HG03342 (cell line): ENCODE measurements around the gene EGFL7.

Source experiments
- ATAC-seq: cut with Tn5 transposase; IDR thresholded peaks from one replicate; pipeline ENCODE4 v1.9.1; 2021; ENCODE audit warnings: mild to moderate bottlenecking, moderate library complexity; ENCODE audit not compliant: unreplicated experiment

The EGFL7 gene

GRCh38 chr9:136662656-136663581 is at the start of gene EGFL7:
EGFL7 (plus strand) TSS chr9:136662916; CDS start chr9:136668283, 5,367 bp downstream.
- ATAC-seq: no peak

DNA sequence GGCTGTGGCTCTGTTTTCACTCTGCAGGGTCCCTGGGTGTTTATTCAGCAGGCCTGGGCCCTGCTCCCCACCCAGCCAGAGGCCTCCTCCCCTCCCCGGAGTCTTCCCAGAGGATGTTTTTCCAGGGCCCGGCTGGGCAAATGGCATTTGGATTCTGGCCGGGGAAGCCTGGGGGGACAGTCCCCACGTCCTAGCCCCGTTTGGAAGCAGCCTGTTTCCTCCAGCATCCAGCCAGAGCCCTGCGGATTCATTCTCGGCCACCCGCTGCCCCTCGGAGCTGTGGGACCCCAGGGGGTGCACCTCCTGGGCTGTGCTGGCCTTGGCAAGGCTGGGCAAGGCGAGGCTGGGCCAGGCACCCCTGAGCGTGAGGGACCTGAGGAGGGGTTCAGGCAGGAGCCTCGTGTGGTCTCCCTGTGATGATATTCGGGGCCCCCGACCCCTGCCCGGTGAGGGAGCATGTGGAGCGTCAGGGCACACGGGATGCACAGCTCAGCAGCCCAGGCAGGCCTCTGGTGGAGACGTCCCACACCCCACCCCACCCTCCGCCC is 48.8 kb upstream of the EGFL7 start:
- no peak for ATAC-seq

DNA sequence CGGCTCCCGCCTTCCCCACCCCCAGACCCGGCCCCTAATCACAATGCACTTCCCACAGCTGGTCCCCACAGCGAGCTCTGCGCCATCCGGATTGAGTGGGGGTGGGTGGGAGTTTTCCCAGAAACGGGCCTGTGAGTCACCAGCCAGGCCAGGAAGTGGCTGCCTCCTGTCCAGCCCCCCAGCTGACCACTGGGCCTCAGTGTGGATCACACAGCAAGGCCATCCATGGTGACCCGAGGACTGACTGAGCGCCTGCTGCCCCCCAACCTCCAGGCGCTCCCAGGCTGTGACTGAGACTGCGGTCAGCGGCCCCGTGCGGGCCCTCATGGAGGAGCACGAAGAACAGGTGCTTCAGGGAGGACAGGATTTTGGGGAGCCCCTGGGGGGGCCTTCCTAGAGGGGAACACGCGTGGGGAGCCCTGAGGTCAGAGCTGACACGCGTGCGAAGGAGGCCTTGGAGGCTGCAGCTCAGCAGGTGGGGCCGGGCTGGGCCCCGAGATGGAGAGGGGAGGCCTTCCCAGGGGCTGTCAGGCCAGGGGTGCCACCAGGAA is 48.3 kb upstream of the EGFL7 start:
- no peak for ATAC-seq

DNA sequence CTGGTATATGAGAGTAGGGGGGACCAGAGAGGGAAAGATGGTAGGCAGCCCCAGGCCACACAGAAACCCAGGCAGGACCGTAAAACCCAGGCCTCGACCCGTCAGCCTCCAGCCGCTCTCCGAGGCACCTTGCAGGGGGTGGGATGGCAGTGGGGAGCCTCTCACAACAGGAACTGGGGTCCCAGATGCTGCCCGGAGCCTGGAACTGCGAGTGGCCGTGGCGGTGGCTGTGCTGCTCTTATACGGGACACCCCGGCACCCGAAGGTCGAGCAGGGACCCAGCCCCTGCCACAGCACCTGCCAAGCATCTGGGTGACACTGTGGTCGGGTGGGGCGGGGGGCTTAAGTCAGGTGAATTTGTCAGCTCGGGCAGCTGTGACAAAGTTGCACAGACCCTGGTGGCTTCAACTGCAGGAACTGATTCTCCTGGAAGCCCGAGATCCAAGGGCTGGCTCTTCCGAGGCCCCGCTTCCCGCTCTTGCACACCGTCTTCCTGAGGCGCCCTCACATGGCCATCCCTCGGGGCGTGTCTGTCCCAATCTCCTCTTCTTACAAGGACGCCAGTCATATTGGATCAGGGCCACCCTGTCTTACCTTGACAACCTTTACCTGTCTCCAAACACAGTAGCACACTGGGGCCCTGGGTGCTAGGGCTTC is 47.6 kb upstream of the EGFL7 start:
- ATAC-seq: no peak

DNA sequence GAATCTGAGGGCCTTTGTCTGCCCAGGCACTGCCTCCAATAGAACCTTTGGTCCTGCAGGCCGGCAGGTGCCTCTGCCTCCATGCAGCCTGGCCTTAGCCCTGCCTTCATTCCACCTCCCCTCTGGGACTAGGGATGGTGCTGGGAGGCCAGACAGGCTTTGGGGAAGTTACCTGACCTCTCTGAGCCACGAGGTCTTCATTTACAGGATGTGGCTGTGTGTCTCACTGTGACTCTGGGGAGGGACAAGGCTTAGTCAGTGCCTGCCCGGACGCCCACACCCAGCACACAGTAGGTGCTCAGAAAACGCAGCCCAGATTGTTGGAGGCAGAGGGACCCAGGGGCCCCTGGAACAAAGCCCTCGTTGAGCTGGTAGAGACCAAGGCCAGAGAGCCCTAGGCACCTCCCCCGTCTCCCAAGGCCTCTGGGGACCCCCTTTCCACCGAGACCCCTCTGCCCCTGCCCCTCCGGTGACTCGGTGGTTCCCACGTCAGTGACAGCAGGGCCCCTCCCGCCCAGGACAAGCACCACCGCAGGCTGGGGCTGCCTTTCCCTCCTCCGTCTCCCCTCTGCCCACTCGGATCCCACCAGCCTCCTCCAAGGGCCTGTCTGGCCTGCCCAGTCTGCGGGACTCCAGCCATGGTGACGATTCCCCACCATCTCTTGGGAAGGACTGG is 46.9 kb upstream of the EGFL7 start:
- ATAC-seq: no peak

DNA sequence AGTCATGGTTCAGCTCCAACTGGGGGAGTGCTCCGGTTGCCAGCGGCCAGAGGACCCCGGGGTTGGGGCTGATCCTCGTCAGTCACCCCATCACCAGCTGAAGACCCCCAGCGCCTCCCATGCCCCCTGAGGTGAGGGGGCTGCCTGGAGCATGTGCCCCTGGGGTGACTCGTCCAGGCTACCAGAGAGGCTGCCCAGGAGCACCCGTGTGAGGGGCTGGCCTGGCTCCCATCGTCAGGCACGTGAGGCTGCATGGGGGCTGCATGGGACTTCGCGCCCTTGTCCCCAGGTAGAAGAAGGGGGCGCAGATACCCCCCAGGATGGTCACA is 46.4 kb upstream of the EGFL7 start:
- no peak for ATAC-seq

DNA sequence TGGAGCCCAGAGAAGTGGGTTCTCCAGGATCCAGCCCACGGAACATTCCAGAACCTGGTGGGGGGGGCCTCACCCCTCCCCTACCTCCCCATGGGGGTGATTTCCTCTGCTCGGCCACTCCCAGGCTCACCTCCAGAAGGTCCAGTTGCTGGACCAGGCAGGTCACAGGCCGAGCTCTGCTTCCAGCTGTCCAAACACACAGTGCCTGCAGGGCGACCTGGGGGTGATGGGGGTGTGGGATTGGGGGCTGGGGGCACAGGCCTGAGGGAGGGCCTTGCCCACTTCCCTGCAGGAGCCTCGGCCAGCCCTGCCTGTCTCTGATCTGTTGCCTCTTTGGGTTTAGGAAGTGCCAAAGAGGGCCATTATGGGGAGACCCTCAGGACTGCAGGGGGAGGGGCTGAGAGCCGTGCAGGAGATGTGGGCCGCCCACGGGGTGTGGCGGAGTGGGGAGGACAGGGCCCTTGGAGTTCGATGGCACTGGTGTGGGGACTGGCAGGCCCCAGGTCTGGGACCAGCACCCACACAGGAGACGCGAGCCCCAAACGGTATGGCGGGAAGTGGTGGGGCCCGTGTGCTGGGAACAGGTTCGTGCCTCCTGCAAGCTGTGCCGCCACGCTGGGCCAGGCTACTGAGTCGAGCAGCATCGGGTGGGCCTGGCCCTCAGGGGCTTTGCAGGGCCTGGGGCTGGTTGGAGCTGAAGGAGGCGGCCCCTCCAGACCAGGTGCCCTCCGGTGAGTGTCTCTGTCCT is 45.6 kb upstream of the EGFL7 start:
- ATAC-seq: no peak

GRCh38 chr9:136617746-136618579 is 44.8 kb upstream of the EGFL7 start:
- ATAC-seq: no peak

GRCh38 chr9:136618580-136619547 is 43.9 kb upstream of the EGFL7 start:
- ATAC-seq: no peak

DNA sequence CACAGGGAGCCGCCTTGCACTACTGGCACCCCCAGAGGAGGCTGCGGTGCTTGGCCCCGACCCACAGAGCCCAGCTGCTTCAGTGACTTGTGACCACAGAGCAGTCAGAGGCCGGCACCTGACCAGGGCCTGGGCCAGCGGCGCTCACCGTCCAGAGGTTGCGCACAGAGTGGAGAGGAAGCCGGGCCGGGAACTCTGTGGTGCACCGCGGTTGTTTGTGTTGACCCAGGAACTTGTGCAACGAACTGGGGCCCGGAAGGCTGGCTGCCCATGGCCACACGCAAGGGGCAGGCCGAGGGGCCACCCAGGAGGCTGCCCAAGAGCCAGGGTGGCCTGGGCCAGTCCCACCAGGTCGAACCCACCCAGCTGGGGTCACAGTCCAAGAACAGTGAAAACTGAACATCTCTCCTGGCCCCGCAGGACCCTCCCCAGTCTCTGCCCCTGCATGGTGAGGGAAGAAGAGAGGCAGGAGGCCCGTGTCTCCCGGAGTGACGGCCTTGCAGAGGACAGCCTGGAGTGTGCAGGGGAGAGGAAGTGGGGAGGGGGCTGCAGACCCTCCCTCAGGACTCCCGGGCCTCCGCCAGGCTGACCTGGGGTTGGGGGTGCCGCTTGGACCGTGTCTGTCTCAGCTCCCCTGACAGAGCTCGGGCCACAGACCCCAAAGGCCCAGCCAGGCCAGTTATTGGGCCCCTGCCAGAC is 42.8 kb upstream of the EGFL7 start:
- no peak for ATAC-seq

- ATAC-seq: no peak
Observed at GRCh38 chr9:136620441-136621018, 42.2 kb upstream of the EGFL7 start.

DNA sequence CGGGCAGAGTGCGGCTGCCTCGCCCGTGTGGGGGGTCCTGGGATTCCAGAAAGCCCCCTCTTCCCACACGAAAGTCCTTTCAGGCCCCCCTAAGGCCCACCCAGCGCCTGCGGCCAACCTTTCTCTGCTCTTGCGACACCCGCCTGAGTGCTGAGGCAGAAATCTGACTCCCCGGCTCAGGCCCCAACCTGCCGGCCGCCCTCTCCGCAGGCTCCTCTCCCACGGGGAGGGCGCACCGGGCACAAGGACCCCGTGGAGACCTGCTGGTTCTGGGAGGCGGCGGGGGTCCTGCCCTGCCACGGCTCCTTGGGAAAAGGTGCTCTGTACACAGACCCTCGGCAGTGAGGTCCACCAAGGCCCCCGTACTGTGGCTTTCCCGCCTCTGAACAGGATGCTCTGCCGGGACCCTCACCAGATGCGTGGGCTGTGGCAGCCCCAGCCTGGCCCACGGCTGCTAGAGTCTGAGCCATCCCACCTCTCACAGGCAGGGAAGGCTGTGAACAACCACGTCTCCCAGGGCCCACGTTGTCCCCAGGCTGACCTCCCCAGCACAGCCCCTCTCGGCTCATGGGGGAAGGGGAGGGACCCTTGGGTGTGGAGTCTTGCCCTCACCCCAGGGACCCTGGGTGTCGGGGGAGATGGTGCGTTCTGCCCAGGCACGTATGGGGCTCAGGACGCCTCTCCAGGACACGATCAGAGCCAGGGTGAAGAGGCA is 41.5 kb upstream of the EGFL7 start:
- no peak for ATAC-seq

GRCh38 chr9:136621734-136622093 is 41.0 kb upstream of the EGFL7 start:
- no peak for ATAC-seq

GRCh38 chr9:136622538-136622948 is 40.2 kb upstream of the EGFL7 start:
- ATAC-seq: no peak

DNA sequence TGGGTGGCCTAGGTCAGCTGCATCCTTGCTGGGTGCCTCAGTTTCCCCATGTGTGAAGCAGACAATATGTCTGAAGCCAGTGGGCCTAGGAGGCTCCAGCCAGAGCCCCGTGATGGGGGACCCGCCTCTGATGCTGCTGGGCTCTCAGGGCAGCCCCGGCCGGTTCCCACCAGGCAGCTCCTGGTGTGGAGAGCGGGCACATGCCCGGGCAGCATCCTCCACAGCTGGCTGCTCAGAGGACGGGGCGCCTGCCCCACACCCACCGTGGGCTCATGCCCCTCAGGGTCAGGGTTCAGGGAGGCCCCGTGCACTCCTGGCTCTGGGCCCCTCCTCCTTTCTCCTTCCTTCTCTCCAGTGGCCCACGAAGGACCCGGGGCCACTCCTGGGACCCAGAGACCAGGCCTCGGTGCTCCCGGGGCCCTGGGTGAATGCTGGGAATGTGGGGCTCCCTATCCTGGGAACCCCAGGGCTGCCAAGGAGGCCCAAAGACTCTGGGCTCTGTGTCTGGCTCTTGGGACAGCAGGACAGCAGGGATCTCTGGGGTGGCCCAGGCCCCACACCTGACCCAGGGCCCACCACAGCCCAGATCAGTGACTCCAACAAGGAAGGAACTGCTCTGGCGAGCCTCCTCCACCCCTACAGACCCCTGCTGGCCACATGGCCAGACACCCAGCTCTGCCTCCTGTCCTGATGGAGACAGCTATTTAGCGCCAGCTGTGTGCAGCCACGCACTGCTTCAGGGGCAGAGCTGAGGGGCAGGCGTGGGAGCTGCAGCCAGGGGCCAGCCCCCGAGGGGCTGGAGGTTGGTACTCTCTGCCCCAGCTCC is 39.5 kb upstream of the EGFL7 start:
- no peak for ATAC-seq

DNA sequence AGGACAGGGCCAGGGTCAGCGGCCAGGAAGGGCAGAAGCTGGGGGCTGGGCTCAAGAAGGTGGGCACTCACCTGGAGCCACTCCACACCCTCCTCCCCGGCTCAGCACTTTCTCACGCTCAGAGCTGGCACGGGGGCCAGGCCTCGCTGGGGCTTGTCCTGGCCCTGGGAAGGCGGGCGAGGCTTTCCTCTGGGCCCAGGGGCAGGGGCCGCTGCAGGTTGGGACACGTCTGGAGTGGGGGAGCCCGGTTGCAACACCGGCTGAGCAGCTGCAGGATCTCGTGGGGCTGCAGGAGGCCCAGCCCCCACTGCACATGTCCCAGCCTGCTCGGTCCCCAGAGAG is 38.9 kb upstream of the EGFL7 start:
- ATAC-seq: no peak
